ENCODE results near the gene ADCY3.

The ADCY3 gene

DNA sequence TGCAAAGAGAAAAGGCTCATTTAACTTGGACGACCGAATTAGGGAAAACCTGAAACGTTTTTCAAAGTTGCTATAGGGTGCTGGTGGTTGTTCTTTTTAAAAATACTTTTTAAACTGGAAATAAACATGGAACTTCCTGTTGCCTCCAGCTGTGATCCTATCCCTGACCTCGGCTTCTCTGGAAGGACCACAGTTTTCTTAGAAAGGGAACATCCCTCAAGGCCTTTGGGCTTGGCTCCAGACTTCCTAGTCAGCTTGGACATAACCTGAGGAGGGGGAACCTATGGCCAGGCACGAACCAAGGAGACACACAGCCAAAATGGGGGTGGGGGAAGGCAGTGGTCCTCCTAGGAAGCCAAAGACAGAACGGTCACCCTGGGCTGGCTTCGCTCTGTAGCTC is 69.1 kb downstream of the ADCY3 start:
- TF ChIP-seq ZFP3 (CRISPR knock-in tag; IDR thresholded peaks at IDR 0.05) (no peak), GLIS3 (CRISPR knock-in tag; IDR thresholded peaks at IDR 0.05) (no peak), OSR1 (CRISPR knock-in tag; IDR thresholded peaks at IDR 0.05) (no peak), BACH2 (CRISPR knock-in tag; IDR thresholded peaks at IDR 0.05; ENCODE audit: borderline replicate concordance) (no peak), ZFP30 (CRISPR knock-in tag; IDR thresholded peaks at IDR 0.05) (no peak), ZNF70 (CRISPR knock-in tag; IDR thresholded peaks at IDR 0.05) (no peak), ZC3H10 (CRISPR knock-in tag; IDR thresholded peaks at IDR 0.05) (no peak), TOX (CRISPR knock-in tag; IDR thresholded peaks at IDR 0.05; ENCODE audit: borderline replicate concordance) (no peak), RARB (CRISPR knock-in tag; IDR thresholded peaks at IDR 0.05) (no peak), ZNF565 (CRISPR knock-in tag; conservative IDR thresholded peaks at IDR 0.05; ENCODE audit: low read depth) (no peak), ISL1 (CRISPR knock-in tag; IDR thresholded peaks at IDR 0.05) (no peak), ESRRG (CRISPR knock-in tag; IDR thresholded peaks at IDR 0.05) (no peak), SNAI2 (CRISPR knock-in tag; IDR thresholded peaks at IDR 0.05) (no peak), POU6F1 (CRISPR knock-in tag; IDR thresholded peaks at IDR 0.05; ENCODE audit: borderline replicate concordance, low read depth) (no peak)

DNA sequence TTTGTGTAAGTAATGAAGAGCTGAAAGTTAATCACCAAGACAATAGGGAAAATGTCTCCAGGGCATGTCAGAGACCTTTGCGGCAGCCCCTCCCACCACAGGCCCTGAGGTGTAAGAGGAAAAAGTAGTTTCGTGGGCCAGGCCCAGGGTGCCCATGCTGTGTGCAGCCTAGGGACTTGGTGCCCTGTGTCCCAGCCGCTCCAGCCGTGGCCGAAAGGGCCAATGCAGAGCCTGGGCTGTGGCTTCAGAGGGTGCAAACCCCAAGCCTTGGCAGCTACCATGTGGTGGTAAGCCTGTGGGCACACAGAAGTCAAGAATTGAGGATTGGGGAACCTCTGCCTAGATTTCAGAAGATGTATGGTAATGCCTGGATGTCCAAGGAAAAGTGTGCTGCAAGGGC is 74.3 kb downstream of the ADCY3 start:
- no peak for ATAC-seq
- TF ChIP-seq ARNTL (CRISPR knock-in tag; IDR thresholded peaks at IDR 0.05; ENCODE audit: borderline replicate concordance, low read depth) (no peak), ZNF8 (CRISPR knock-in tag; IDR thresholded peaks at IDR 0.05) (no peak), RARB (CRISPR knock-in tag; IDR thresholded peaks at IDR 0.05) (no peak), ESRRG (CRISPR knock-in tag; IDR thresholded peaks at IDR 0.05) (no peak), BACH2 (CRISPR knock-in tag; IDR thresholded peaks at IDR 0.05; ENCODE audit: borderline replicate concordance) (no peak), PATZ1 (CRISPR knock-in tag; IDR thresholded peaks at IDR 0.05; ENCODE audit: borderline replicate concordance) (no peak), CREB5 (CRISPR knock-in tag; IDR thresholded peaks at IDR 0.05; ENCODE audit: low read depth) (no peak), ZFP30 (CRISPR knock-in tag; IDR thresholded peaks at IDR 0.05) (no peak), OSR1 (CRISPR knock-in tag; IDR thresholded peaks at IDR 0.05) (no peak), ZFP3 (CRISPR knock-in tag; IDR thresholded peaks at IDR 0.05) (no peak), POU6F1 (CRISPR knock-in tag; IDR thresholded peaks at IDR 0.05; ENCODE audit: borderline replicate concordance, low read depth) (no peak), CSDC2 (CRISPR knock-in tag; IDR thresholded peaks at IDR 0.05) (no peak)
- TF ChIP-seq, protein P1, sequence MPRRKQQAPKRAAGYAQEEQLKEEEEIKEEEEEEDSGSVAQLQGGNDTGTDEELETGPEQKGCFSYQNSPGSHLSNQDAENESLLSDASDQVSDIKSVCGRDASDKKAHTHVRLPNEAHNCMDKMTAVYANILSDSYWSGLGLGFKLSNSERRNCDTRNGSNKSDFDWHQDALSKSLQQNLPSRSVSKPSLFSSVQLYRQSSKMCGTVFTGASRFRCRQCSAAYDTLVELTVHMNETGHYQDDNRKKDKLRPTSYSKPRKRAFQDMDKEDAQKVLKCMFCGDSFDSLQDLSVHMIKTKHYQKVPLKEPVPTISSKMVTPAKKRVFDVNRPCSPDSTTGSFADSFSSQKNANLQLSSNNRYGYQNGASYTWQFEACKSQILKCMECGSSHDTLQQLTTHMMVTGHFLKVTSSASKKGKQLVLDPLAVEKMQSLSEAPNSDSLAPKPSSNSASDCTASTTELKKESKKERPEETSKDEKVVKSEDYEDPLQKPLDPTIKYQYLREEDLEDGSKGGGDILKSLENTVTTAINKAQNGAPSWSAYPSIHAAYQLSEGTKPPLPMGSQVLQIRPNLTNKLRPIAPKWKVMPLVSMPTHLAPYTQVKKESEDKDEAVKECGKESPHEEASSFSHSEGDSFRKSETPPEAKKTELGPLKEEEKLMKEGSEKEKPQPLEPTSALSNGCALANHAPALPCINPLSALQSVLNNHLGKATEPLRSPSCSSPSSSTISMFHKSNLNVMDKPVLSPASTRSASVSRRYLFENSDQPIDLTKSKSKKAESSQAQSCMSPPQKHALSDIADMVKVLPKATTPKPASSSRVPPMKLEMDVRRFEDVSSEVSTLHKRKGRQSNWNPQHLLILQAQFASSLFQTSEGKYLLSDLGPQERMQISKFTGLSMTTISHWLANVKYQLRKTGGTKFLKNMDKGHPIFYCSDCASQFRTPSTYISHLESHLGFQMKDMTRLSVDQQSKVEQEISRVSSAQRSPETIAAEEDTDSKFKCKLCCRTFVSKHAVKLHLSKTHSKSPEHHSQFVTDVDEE (CRISPR knock-in tag; IDR thresholded peaks at IDR 0.05) = no peak

More for the DNA sequence above, 69.1 kb downstream of the ADCY3 start:
- ATAC-seq = no peak

GRCh38 chr2:24844023-24844685 is 75.9 kb downstream of the ADCY3 start:
- ATAC-seq = no peak
- TF ChIP-seq, protein P1 (CRISPR knock-in tag; IDR thresholded peaks at IDR 0.05) = no peak

Measured in SK-N-SH treated with all-trans-retinoic acid at 6 μM for 48 hours (cell line).